B cell (primary cell): ENCODE results near the gene WFDC8. TPM values are rescaled to one million over a fixed set of nuclear protein-coding genes. Genes with fewer than 3 reads are reported as not detected.

Source experiments
- ATAC-seq: fragments of 200-7000 bp; cut with Tn5 transposase; one replicate; pipeline ENCODE4 v1.10.0; 2021; ENCODE audit warnings: low read depth, mild to moderate bottlenecking, moderate number of reproducible peaks, moderate library complexity
- CTCF ChIA-PET: fragments of 350-600 bp; sonication (Branson Sonifier 250); formaldehyde crosslinking; loops from one replicate; lab custom pipeline; 2021; ENCODE audit warnings: antibody characterized with exemption, inconsistent platforms; lab: Charles Lee
- POLR2A ChIA-PET: fragments of 350-600 bp; sonication (Branson Sonifier 250); formaldehyde crosslinking; loops from one replicate; lab custom pipeline; 2021; ENCODE audit warnings: antibody characterized with exemption; lab: Charles Lee
- DNase-seq: peaks from one replicate; pipeline ENCODE4 v3.0.0; 2013
- H2AFZ ChIP-seq: 2 replicates; pipeline ENCODE4 v1.6.1; 2012; ENCODE audit warnings: mild to moderate bottlenecking, low read depth, low read length; ENCODE audit not compliant: insufficient read depth, poor library complexity, severe bottlenecking
- H3K27ac ChIP-seq, 2 donors: 1 replicate in 1 of 2; 2 replicates in 1 of 2; pipeline ENCODE4 v1.5.1; 2012 to 2013; ENCODE audit warnings: low read length in 2 of 2, mild to moderate bottlenecking in 2 of 2, moderate library complexity in 1 of 2
- H3K27me3 ChIP-seq, 4 experiments: fragments of 200-600 bp in 1 of 4; sonication (generic) in 1 of 4; replicated peaks in 1 of 4; 1 replicate in 2 of 4; 2 replicates in 2 of 4; pipeline versions ENCODE4 v1.6.1 to v1.7.0; 2013 to 2016; ENCODE audit warnings: low read length in 3 of 4, mild to moderate bottlenecking in 2 of 4, mixed read lengths in 1 of 4, moderate library complexity in 1 of 4; ENCODE audit not compliant: insufficient read depth in 4 of 4, control insufficient read depth in 3 of 4; ENCODE audit errors: control extremely low read depth in 1 of 4
- H3K36me3 ChIP-seq, 2 experiments: replicated peaks in 1 of 2; 1 replicate in 1 of 2; 2 replicates in 1 of 2; pipeline versions ENCODE4 v1.6.1 to v1.7.1; 2013; ENCODE audit warnings: low read length in 1 of 2; ENCODE audit not compliant: insufficient read depth in 2 of 2, control insufficient read depth in 1 of 2; ENCODE audit errors: control extremely low read depth in 1 of 2, extremely low read depth in 1 of 2
- H3K4me1 ChIP-seq, 2 donors: fragments of 200-600 bp in 1 of 2; sonication (generic) in 1 of 2; 1 replicate in 1 of 2; 2 replicates in 1 of 2; pipeline versions ENCODE4 v1.5.1 to v1.6.1; 2013 to 2017; ENCODE audit warnings: low read length in 2 of 2; ENCODE audit not compliant: control insufficient read depth in 2 of 2, insufficient read depth in 2 of 2
- H3K4me2 ChIP-seq: replicated peaks from 2 replicates; pipeline ENCODE3; 2012; ENCODE audit warnings: mild to moderate bottlenecking, low read depth, low read length; ENCODE audit not compliant: poor library complexity, severe bottlenecking
- H3K4me3 ChIP-seq, 5 experiments: fragments of 200-600 bp in 1 of 5; sonication (generic) in 1 of 5; 1 replicate in 3 of 5; 2 replicates in 2 of 5; pipeline versions ENCODE4 v1.5.1 to v1.7.0; 2011 to 2016; ENCODE audit warnings: low read length in 4 of 5, mild to moderate bottlenecking in 4 of 5, low read depth in 2 of 5, control low read depth in 1 of 5, moderate library complexity in 1 of 5; ENCODE audit not compliant: insufficient read depth in 1 of 5; ENCODE audit errors: control extremely low read depth in 1 of 5, extremely low read depth in 1 of 5
- H3K79me2 ChIP-seq: fragments of 200-600 bp; sonication (generic); one replicate; pipeline ENCODE4 v1.6.0; 2016; ENCODE audit warnings: low read length; ENCODE audit not compliant: control insufficient read depth, insufficient read depth
- H3K9ac ChIP-seq: fragments of 200-600 bp; sonication (generic); 2 replicates; pipeline ENCODE4 v1.6.1; 2017; ENCODE audit warnings: mild to moderate bottlenecking, low read length, moderate library complexity
- H3K9me3 ChIP-seq, 3 donors: one replicate each; pipeline versions ENCODE4 v1.6.1 to v1.7.1; 2013; ENCODE audit warnings: low read length in 2 of 3; ENCODE audit not compliant: control insufficient read depth in 2 of 3, insufficient read depth in 1 of 3; ENCODE audit errors: control extremely low read depth in 1 of 3
- H4K20me1 ChIP-seq: 2 replicates; pipeline ENCODE4 v1.6.0; 2012; ENCODE audit warnings: mild to moderate bottlenecking, low read length; ENCODE audit not compliant: insufficient read depth, control insufficient read depth, poor library complexity, severe bottlenecking
- H3K27ac Mint-ChIP-seq: one replicate; pipeline ENCODE4 v1.8.0; 2021; ENCODE audit warnings: mixed read lengths
- H3K27me3 Mint-ChIP-seq: one replicate; pipeline ENCODE4 v1.8.0; 2021; ENCODE audit warnings: mixed read lengths
- H3K4me1 Mint-ChIP-seq: one replicate; pipeline ENCODE4 v1.8.0; 2021; ENCODE audit warnings: mixed read lengths
- H3K4me3 Mint-ChIP-seq: one replicate; pipeline ENCODE4 v1.8.0; 2021; ENCODE audit warnings: mixed read lengths
- H3K9me3 Mint-ChIP-seq: one replicate; pipeline ENCODE4 v1.8.0; 2022; ENCODE audit warnings: mixed read lengths; ENCODE audit not compliant: insufficient read depth
- EZH2 ChIP-seq: IDR thresholded peaks from 2 replicates; pipeline ENCODE4 v1.6.1; 2012; ENCODE audit warnings: borderline replicate concordance, low read depth, mild to moderate bottlenecking, moderate library complexity, low read length; ENCODE audit not compliant: insufficient read depth, poor library complexity, severe bottlenecking
- WGBS: methylation state at CpG from one replicate; pipeline ENCODE4 v1.1.5; 2013; ENCODE audit warnings: missing lambda C conversion rate; ENCODE audit not compliant: insufficient coverage; 5-methylcytosine and 5-hydroxymethylcytosine counted together
- intact Hi-C: fragments of 100-400 bp; cut with micrococcal nuclease; formaldehyde crosslinking; loops from one replicate; pipeline ENCODE4 v1.10.0; 2022
- polyA plus RNA-seq: library from polyadenylated mRNA; depleted of rRNA; stranded (reverse); fragments of >200 nt; gene quantifications from 2 replicates; pipeline ENCODE4 v1.2.3, GENCODE V29; 2012
- total RNA-seq, 2 donors: library from RNA; stranded (reverse); fragments of 120-200 nt in 1 of 2; gene quantifications; 1 replicate in 1 of 2; 2 replicates in 1 of 2; pipeline versions ENCODE4 v1.2.3 to v1.2.4, GENCODE V29; 2013 to 2022
- TF ChIP-seq, protein P1 (sequence below): fragments of 200-600 bp; IDR thresholded peaks from one replicate; pipeline ENCODE4 v1.8.0; 2022; ENCODE audit warnings: antibody characterized with exemption, mild to moderate bottlenecking

WFDC8 gene
- total and polyA plus RNA-seq, 2 donors (not counting 1 experiment from before 2014, with no cell fraction given): not detected

- 95% methylated on average over 3 of the region's 5 CpGs for WGBS
- no peaks in the 10 kb centered on the region for H4K20me1 ChIP-seq
- H3K4me1 ChIP-seq: no peaks in the 10 kb centered on the region
- H2AFZ ChIP-seq: no peak overlapping the region
- H3K27me3 Mint-ChIP-seq: peaks cover 38% of the 10 kb centered on the region
- no peaks in the 10 kb centered on the region for H3K9me3 Mint-ChIP-seq
- no peaks in the 10 kb centered on the region for H3K36me3 ChIP-seq
- no peaks in the 10 kb centered on the region for H3K79me2 ChIP-seq
- H3K27ac ChIP-seq: no peak overlapping the region
- H3K9ac ChIP-seq: no peak overlapping the region
- H3K27me3 ChIP-seq: peaks cover 0 to 14% (median 4%) of the 10 kb centered on the region in 4 experiments
- DNase-seq (no peak), ATAC-seq (no peak)
- peaks cover 13% of the 10 kb centered on the region for H3K4me1 Mint-ChIP-seq
- POLR2A ChIA-PET: no interaction called here
- H3K27ac Mint-ChIP-seq: no peak overlapping the region
- H3K9me3 ChIP-seq: no peaks in the 10 kb centered on the region
- H3K4me2 ChIP-seq: no peak overlapping the region
- intact Hi-C loops: no loop called here
- H3K4me3 ChIP-seq: no peak overlapping the region
- CTCF ChIA-PET: no interaction called here
- TF ChIP-seq EZH2: no peak
- TF ChIP-seq, protein P1, sequence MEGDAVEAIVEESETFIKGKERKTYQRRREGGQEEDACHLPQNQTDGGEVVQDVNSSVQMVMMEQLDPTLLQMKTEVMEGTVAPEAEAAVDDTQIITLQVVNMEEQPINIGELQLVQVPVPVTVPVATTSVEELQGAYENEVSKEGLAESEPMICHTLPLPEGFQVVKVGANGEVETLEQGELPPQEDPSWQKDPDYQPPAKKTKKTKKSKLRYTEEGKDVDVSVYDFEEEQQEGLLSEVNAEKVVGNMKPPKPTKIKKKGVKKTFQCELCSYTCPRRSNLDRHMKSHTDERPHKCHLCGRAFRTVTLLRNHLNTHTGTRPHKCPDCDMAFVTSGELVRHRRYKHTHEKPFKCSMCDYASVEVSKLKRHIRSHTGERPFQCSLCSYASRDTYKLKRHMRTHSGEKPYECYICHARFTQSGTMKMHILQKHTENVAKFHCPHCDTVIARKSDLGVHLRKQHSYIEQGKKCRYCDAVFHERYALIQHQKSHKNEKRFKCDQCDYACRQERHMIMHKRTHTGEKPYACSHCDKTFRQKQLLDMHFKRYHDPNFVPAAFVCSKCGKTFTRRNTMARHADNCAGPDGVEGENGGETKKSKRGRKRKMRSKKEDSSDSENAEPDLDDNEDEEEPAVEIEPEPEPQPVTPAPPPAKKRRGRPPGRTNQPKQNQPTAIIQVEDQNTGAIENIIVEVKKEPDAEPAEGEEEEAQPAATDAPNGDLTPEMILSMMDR: no peak
- H3K4me3 Mint-ChIP-seq: peak overlapping the region; percentile 3
Measured at GRCh38 chr20:45507011-45507820, 71.9 kb downstream of the WFDC8 start.

DNA sequence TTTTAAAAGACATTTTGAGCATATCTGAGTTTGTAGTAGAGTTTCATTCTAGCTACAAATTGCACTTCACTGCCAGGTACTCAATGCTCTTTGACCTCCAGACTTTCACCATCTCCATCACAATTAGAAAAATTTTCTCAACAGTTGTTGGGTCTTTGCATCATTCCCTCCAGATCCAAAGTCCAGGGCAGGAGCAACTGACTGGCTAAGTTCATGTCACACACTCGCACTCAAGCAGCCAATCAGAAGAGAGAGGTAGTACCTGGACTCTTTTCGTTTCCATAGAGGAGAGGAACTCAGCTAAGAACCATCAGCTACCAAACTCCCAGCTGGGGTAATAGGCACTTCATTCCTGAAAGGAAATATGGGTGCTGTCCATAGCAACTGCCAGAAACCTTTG is 72.7 kb downstream of the WFDC8 start:
- no peak overlapping the region for H3K27ac ChIP-seq
- H4K20me1 ChIP-seq: no peaks in the 10 kb centered on the region
- no peak for ATAC-seq
- no peak overlapping the region for H3K27ac Mint-ChIP-seq
- no peak overlapping the region for H3K4me3 ChIP-seq
- no peak for DNase-seq
- H3K4me2 ChIP-seq: no peak overlapping the region
- H3K9me3 ChIP-seq: no peaks in the 10 kb centered on the region
- ChIA-PET CTCF (no interaction called here), POLR2A (no interaction called here)
- no peaks in the 10 kb centered on the region for H3K36me3 ChIP-seq
- H3K4me1 Mint-ChIP-seq: peaks cover 13% of the 10 kb centered on the region
- H3K27me3 ChIP-seq: peaks cover 0 to 14% (median 5%) of the 10 kb centered on the region in 4 experiments
- intact Hi-C loops: no loop called here
- H2AFZ ChIP-seq: no peak overlapping the region
- H3K4me3 Mint-ChIP-seq: no peak overlapping the region
- H3K9ac ChIP-seq: no peak overlapping the region
- peaks cover 43% of the 10 kb centered on the region for H3K27me3 Mint-ChIP-seq
- H3K9me3 Mint-ChIP-seq: no peaks in the 10 kb centered on the region
- TF ChIP-seq EZH2: no peak
- TF ChIP-seq, protein P1: no peak
- no peaks in the 10 kb centered on the region for H3K79me2 ChIP-seq
- 100% methylated on average over 1 of the region's 2 CpGs for WGBS
- no peaks in the 10 kb centered on the region for H3K4me1 ChIP-seq
